Measurements from ENCODE around the gene SERPINB10.

SERPINB10 gene

GRCh38 chr18:63892566-63892965 lies 15.2 kb upstream of the SERPINB10 start:
- no peaks in the 10 kb centered on the region for H3K4me1 ChIP-seq (ENCODE audit: insufficient read depth, low read length, severe bottlenecking)
- TF ChIP-seq CTCF (IDR thresholded peaks at IDR 0.05; ENCODE audit: low read length) (no peak), EZH2 (IDR thresholded peaks at IDR 0.05; ENCODE audit: borderline replicate concordance, low read length) (no peak)
- no peaks in the 10 kb centered on the region for H4K20me1 ChIP-seq (ENCODE audit: insufficient read depth, low read length)
- no peaks in the 10 kb centered on the region for H3F3A ChIP-seq (ENCODE audit: insufficient read depth, low read length)
- no peak overlapping the region for H3K9ac ChIP-seq (ENCODE audit: low read length)
- no peaks in the 10 kb centered on the region for H3K79me2 ChIP-seq (ENCODE audit: insufficient read depth, low read length)
- H3K27ac ChIP-seq (ENCODE audit: low read depth, low read length, poor library complexity, severe bottlenecking), result no peak overlapping the region
- no peaks in the 10 kb centered on the region for H3K9me2 ChIP-seq (ENCODE audit: low read depth, low read length)
- H3K27me3 ChIP-seq (ENCODE audit: insufficient read depth, low read length), result no peaks in the 10 kb centered on the region
- H3K9me3 ChIP-seq (ENCODE audit: low read length), result no peaks in the 10 kb centered on the region
- H3K36me3 ChIP-seq (ENCODE audit: insufficient read depth, low read length), result no peaks in the 10 kb centered on the region
- no peak overlapping the region for H2AFZ ChIP-seq (ENCODE audit: low read length)
- no peak overlapping the region for H3K4me2 ChIP-seq (ENCODE audit: low read length)
- no peak overlapping the region for H3K4me3 ChIP-seq (ENCODE audit: low read depth, low read length, poor library complexity, severe bottlenecking)

- Histone ChIP-seq H3K4me3 (ENCODE audit: low read depth, low read length, poor library complexity, severe bottlenecking) (no peak overlapping the region), H2AFZ (ENCODE audit: low read length) (no peak overlapping the region), H3K36me3 (ENCODE audit: insufficient read depth, low read length) (no peaks in the 10 kb centered on the region), H3K27ac (ENCODE audit: low read depth, low read length, poor library complexity, severe bottlenecking) (no peak overlapping the region), H3K4me2 (ENCODE audit: low read length) (no peak overlapping the region), H3K9me3 (ENCODE audit: low read length) (no peaks in the 10 kb centered on the region), H3K9ac (ENCODE audit: low read length) (no peak overlapping the region), H3K4me1 (ENCODE audit: insufficient read depth, low read length, severe bottlenecking) (no peaks in the 10 kb centered on the region), H3K9me2 (ENCODE audit: low read depth, low read length) (no peaks in the 10 kb centered on the region), H4K20me1 (ENCODE audit: insufficient read depth, low read length) (no peaks in the 10 kb centered on the region), H3K79me2 (ENCODE audit: insufficient read depth, low read length) (no peaks in the 10 kb centered on the region), H3K27me3 (ENCODE audit: insufficient read depth, low read length) (no peaks in the 10 kb centered on the region), H3F3A (ENCODE audit: insufficient read depth, low read length) (no peaks in the 10 kb centered on the region)
- TF ChIP-seq EZH2 (IDR thresholded peaks at IDR 0.05; ENCODE audit: borderline replicate concordance, low read length) (no peak), CTCF (IDR thresholded peaks at IDR 0.05; ENCODE audit: low read length) (no peak)
Observed at GRCh38 chr18:63894106-63894772, 13.5 kb upstream of the SERPINB10 start.

- Histone ChIP-seq H3K27ac (ENCODE audit: low read depth, low read length, poor library complexity, severe bottlenecking) (no peak overlapping the region), H3K4me2 (ENCODE audit: low read length) (no peak overlapping the region), H3K4me1 (ENCODE audit: insufficient read depth, low read length, severe bottlenecking) (no peaks in the 10 kb centered on the region), H2AFZ (ENCODE audit: low read length) (no peak overlapping the region), H3K4me3 (ENCODE audit: low read depth, low read length, poor library complexity, severe bottlenecking) (no peak overlapping the region), H3K9me3 (ENCODE audit: low read length) (no peaks in the 10 kb centered on the region), H3K79me2 (ENCODE audit: insufficient read depth, low read length) (no peaks in the 10 kb centered on the region), H4K20me1 (ENCODE audit: insufficient read depth, low read length) (no peaks in the 10 kb centered on the region), H3K27me3 (ENCODE audit: insufficient read depth, low read length) (no peaks in the 10 kb centered on the region), H3K9me2 (ENCODE audit: low read depth, low read length) (no peaks in the 10 kb centered on the region), H3K9ac (ENCODE audit: low read length) (no peak overlapping the region), H3F3A (ENCODE audit: insufficient read depth, low read length) (no peaks in the 10 kb centered on the region), H3K36me3 (ENCODE audit: insufficient read depth, low read length) (no peaks in the 10 kb centered on the region)
- TF ChIP-seq EZH2 (IDR thresholded peaks at IDR 0.05; ENCODE audit: borderline replicate concordance, low read length) (no peak), CTCF (IDR thresholded peaks at IDR 0.05; ENCODE audit: low read length) (no peak)
Observed at GRCh38 chr18:63895190-63895589, 12.6 kb upstream of the SERPINB10 start.

Data from OCI-LY1 (cell line).